ENCODE results near the gene COL11A1.
"Not testable (repeated sequence)": the region's sequence is repeated elsewhere in the genome, so short reads cannot be mapped to it uniquely, and the experiment has no call there.

COL11A1 gene

GRCh38 chr1:103087256-103087655 lies 21.1 kb downstream of the COL11A1 start:
- DNase-seq (ENCODE audit: insufficient read length, low spot score), result no peak
- FAIRE-seq, result no peak

DNA sequence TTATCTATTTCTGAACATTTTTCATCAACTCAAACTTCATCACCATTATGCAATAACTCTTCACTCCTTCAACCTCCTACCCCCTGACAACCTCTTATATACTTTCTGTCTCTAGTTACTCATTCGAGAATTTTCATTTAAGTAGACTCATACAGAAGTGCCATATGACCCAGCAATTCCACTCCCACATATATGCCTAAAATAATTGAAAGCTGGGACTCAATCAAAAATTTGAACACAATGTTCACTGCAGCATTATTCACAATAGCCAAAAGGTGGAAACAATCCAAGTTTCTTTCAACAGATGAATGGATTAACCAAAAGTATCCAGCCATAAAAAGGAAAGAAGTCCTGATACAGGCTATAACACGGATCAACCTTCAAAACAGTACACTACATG lies 24.1 kb downstream of the COL11A1 start:
- no peak for DNase-seq (ENCODE audit: insufficient read length, low spot score)
- FAIRE-seq, result no peak

DNA sequence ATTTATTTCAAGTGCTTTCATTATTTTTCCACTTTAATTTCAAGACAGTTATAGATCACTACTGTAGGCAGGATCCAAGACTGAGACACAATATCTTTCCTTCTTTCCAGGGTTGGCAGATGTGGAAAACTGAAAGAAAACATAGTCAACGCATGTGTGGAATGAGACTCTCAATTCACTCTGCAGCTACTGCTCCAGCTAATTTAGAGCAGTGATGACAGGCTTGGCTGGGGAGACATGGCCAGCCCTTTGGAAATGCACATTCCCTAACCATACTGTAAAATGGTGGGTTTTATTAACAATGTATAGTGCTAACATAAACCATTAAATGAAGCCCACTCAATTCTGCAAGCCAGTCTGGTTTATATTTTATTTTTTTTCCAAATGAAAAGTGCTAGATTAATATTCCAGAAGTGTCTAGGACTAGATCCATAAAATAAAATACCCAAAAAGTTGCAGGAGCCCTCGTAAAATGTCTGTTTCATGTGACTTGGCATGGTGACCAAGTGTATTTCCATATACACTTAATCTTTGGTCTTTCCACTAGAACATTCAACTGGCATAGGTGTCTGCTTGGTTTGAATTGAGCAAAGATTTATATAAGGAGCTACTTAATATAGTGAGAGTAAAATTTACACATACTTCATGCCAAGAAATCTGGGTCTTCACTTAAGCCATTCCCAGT lies 32.9 kb downstream of the COL11A1 start:
- no peak for FAIRE-seq
- DNase-seq (ENCODE audit: insufficient read length, low spot score), result no peak

DNA sequence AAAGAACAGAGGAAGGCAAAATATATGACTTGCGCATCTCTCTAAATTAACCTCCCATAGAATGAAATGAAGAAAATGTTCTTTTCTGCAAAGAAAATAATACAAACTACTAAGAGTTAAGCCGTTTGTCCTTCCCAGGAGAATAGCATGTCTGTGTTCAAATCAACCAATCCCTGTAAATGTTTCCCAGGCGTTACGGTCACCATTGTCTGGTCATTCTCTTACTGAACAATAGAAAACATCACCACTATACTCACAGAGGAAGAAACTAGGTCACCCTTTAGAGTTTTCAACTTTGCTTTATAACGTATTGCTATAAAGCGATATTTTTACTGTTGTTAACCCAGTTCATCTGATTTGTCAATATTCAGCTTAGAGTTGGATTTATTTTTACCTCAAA lies 34.1 kb downstream of the COL11A1 start:
- FAIRE-seq (no peak), DNase-seq (ENCODE audit: insufficient read length, low spot score) (no peak)

GRCh38 chr1:103069201-103069600 lies 39.1 kb downstream of the COL11A1 start:
- DNase-seq (ENCODE audit: insufficient read length, low spot score) (no peak), FAIRE-seq (no peak)

DNA sequence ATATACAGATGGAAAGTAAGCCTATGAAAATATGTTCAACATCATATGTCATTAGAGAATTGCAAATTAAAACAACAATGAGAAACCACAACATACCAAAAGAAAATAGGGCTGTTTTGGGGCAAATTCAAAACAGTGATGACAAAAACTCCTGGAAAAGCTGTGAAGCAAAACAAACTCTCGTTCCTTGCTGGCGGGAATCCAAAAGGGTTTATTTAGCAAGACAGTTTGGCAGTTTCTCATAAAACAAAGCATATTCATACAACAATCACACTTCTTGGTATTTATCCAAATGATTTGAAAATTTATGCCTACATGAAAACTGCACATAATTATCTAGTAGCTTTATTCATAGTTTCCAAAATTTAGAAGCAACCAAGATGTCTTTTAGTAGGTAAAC lies 44.4 kb downstream of the COL11A1 start:
- DNase-seq (ENCODE audit: insufficient read length, low spot score), result no peak
- no peak for FAIRE-seq

DNA sequence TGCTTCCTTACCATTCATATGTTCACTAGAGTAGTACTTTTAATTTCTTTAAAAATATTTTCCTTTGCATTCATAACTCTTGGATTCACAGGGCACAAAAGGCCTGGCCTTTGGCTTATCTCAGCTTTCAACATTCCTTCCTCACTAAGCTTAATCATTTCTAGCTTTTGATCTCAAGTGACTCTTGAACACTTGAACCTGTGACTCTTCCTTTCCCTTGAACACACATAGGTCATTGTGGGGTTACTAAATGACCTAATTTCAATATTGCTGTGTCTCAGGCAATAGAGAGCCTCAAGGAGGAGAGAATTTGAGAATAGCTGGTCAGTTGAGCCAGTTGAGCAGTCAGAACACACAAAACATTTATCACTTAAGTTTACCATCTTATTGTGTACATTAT lies 49.9 kb downstream of the COL11A1 start:
- DNase-seq (ENCODE audit: insufficient read length, low spot score), result no peak
- FAIRE-seq, result no peak

- FAIRE-seq (no peak), DNase-seq (ENCODE audit: insufficient read length, low spot score) (no peak)
These were observed 51.9 kb downstream of the COL11A1 start for GRCh38 chr1:103056423-103056822.

DNA sequence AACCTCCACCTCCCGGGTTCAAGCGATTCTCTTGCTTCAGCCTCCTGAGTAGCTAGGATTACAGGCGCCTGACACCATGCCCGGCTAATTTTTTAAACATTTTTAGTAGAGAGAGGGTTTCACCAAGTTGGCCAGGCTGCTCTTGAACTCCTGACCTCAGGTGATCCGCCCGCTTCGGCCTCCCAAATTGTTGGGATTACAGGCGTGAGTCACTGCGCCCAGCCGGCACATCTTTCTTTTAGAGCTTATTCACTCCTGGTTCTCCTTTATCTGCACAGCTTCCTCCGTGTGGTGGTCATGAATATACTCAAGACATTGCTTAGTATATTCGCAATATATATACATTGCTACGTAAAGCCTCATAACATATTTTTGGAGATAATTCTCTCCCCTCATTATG lies 80.2 kb downstream of the COL11A1 start:
- not testable (repeated sequence) for FAIRE-seq

DNA sequence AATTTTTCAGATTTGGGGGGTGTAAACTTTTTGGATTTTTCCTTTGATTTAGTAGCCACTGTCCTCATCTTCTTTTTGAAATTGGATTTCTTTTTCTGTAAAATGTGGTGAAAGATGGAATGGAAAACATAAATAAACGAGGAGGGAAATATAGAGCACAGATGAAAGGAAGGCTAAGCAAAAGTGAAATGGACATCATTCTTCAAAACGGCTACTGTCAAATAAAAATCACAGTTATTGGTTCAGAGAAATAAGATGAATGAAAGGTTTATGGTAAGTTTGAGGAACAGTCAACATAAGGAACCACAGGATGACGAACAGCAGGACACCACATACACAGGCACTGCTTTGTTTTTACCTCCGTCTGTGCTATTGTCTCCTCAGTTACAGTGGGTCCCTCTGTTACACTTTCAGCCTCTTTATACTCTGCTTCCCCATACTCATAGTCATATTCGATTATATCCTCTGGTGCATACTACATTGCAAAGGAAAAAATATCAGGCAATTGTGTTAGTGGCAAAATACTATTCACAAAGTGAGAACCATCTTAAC lies 82.4 kb downstream of the COL11A1 start:
- FAIRE-seq (no peak), DNase-seq (ENCODE audit: insufficient read length, low spot score) (no peak)

More for the DNA sequence above, 80.2 kb downstream of the COL11A1 start:
- DNase-seq (ENCODE audit: insufficient read length, low spot score), result not testable (repeated sequence)

DNA sequence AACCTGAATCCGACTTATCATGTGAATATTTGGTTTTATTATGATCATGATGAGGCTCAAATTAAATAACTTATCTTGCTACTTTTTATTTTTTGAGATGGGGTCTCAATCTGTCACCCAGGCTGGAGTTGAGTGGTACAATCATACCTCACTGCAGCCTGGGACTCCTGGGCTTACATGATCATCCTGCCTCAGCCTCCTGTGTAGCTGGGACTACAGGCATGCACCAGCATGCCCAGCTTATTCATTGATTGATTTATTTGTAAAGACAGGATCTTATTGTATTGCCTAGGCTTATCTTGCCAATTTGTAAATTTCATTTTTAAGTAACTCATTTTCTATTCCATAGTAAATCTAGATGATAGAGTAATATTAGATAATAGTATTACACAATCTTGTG lies 84.3 kb downstream of the COL11A1 start:
- DNase-seq (ENCODE audit: insufficient read length, low spot score), result no peak
- no peak for FAIRE-seq

- DNase-seq (ENCODE audit: insufficient read length, low spot score) (no peak), FAIRE-seq (no peak)
These were observed 106.3 kb downstream of the COL11A1 start for GRCh38 chr1:103002005-103002404.

GRCh38 chr1:102978874-102979273 lies 129.4 kb downstream of the COL11A1 start:
- DNase-seq (ENCODE audit: insufficient read length, low spot score), result no peak
- no peak for FAIRE-seq

- FAIRE-seq (no peak), DNase-seq (ENCODE audit: insufficient read length, low spot score) (no peak)
These were observed 131.0 kb downstream of the COL11A1 start for GRCh38 chr1:102977292-102977691.

DNA sequence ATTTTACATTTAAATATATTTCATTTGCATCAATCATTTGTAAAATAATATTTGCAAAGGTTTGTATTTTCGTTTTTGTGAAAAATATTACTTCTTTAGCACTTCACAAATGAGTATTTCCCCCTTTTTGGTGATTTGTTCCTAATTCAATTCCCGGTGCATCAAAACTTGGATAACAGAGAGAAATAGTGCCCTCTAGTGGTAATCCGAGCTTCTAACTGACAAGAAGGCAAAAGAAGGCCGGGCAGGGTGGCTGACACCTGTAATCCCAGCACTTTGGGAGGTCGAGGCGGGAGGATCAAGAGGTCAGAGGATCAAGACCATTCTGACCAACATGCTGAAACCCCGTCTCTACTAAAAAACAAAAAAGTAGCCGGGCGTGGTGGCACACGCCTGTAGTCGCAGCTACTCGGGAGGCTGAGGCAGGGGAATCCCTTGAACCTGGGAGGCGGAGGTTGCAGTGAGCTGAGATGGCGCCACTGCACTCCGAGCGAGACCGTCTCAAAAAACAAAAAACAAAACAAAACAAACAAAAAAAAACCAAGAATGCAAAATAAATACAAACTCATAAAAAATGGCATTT lies 137.7 kb downstream of the COL11A1 start:
- FAIRE-seq (peak; percentile 80), DNase-seq (ENCODE audit: insufficient read length, low spot score) (peak; percentile 0)

- FAIRE-seq (no peak), DNase-seq (ENCODE audit: insufficient read length, low spot score) (no peak)
These were observed 140.5 kb downstream of the COL11A1 start for GRCh38 chr1:102967786-102968185.

DNA sequence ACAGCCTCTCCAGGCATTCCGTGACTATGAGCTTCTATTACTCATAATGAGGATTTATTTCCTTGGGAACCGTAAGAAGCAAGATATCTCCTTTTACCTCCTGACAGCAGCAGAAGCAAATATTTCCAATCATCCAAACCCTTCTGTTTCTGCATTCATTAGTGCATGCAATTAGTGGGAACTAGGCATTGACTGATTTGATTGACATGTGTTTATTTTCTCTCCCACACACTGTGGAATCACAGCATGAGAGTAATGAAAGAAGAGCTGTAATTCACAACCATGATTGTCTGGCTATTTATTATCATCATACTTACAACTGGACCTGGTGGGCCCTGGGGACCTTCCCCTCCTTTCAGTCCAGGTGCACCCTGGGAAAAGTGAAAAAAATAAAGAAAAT lies 146.8 kb downstream of the COL11A1 start:
- FAIRE-seq (no peak), DNase-seq (ENCODE audit: insufficient read length, low spot score) (no peak)

DNA sequence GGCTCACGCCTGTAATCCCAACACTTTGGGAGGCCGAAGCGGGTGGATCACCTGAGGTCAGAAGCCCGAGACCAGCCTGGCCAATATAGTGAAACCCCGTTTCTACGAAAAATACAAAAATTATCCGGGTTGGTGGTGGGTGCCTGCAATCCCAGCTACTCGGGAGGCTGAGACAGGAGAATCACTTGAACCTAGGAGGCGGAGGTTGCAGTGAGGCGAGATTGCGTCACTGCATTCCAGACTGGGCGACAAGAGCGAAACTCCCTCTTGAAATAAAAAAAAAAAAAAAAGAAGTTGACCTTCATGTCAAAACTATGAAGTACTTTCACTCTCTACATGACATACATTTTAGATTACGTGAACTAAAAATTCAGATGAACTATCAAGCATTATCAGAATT lies 153.7 kb downstream of the COL11A1 start:
- DNase-seq (ENCODE audit: insufficient read length, low spot score), result no peak
- FAIRE-seq, result no peak

- no peak for DNase-seq (ENCODE audit: insufficient read length, low spot score)
- FAIRE-seq, result no peak
These were observed 155.9 kb downstream of the COL11A1 start for GRCh38 chr1:102952400-102952799.

DNA sequence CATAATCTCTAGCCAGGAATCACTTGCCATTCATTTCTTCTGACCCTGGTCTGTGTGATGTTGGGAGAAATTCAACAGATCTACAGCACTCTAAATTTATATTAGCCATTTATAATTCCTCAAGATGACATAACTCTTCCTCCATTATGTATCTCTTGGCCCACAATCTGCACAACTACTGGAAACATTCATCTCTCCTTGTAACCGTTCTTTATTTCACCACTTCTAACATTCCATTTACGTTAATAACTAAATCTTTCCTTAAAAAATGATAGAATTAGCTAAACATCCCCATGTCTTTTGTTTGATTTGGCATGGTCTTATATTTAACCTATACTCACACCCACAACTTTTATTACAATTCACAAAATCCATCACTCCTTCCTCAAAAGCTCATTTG lies 166.0 kb downstream of the COL11A1 start:
- no peak for DNase-seq (ENCODE audit: insufficient read length, low spot score)
- no peak for FAIRE-seq

DNA sequence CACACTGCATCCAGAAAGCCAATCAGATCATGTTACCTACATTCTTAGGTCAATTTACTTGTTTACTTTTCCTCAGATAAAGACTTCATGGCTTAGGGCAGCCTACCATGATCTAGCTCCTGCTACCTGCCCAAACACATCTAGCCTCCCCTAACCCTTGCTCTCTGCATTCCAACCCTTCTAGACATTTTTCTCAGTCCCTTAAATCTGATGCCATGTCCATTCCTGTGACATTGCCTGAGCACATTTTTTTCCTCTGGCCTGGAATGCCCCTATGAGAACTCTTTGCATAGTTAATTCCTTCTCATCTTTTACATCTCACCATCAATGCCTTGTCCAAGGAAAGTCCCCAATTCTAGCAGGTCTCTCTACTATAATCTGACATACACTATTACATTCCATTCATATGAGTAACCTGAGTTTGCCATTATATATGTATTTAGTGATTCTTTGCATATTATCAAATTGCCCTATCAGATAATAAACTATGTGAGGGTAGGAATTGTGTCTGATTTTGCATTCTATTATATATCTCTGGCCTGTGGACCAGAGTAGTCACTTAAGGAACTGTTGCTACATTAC lies 166.9 kb downstream of the COL11A1 start:
- DNase-seq (ENCODE audit: insufficient read length, low spot score) (no peak), FAIRE-seq (no peak)

DNA sequence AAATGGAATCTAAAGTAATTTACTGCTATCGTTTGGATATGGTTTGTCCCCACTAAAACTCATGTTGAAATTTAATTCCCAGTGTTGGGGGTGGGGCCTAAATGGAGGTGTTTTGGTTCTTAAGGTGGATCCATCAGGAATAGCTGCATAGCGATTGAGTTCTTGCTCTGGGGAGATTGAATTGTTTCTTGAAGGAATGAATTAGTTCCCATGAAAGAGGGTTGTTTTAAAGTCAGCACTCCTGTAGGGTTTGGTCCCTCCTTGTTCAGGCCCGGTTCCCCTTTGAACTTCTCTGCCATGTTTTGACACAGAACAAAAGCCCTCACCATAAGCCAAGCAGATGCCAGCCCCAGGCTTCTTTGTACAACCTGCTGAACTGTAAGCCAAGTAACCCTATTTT lies 170.9 kb downstream of the COL11A1 start:
- FAIRE-seq, result no peak
- no peak for DNase-seq (ENCODE audit: insufficient read length, low spot score)

All from GM19239 (cell line).